Ishikawa (cell line): ENCODE results near the gene BCL3.

Experiments used
- CEBPB ChIP-seq: IDR thresholded peaks from 2 replicates; pipeline ENCODE4 v1.6.1; 2012
- CREB1 ChIP-seq: IDR thresholded peaks from 2 replicates; pipeline ENCODE4 v1.6.1; 2012; ENCODE audit warnings: low read depth
- EGR1 ChIP-seq: IDR thresholded peaks from 2 replicates; pipeline ENCODE4 v1.6.1; 2012
- EP300 ChIP-seq: IDR thresholded peaks from 2 replicates; pipeline ENCODE4 v1.6.1; 2012; ENCODE audit warnings: borderline replicate concordance
- MAX ChIP-seq: IDR thresholded peaks from 2 replicates; pipeline ENCODE4 v1.6.1; 2012
- RAD21 ChIP-seq: IDR thresholded peaks from 2 replicates; pipeline ENCODE4 v1.6.1; 2012; ENCODE audit warnings: low read depth
- REST ChIP-seq: IDR thresholded peaks from 2 replicates; pipeline ENCODE4 v1.6.1; 2012; ENCODE audit warnings: low read depth, mild to moderate bottlenecking
- TAF1 ChIP-seq: IDR thresholded peaks from 2 replicates; pipeline ENCODE4 v1.6.1; 2012; ENCODE audit warnings: low read depth, mild to moderate bottlenecking
- TEAD4 ChIP-seq: IDR thresholded peaks from 2 replicates; pipeline ENCODE4 v1.6.1; 2012
- USF1 ChIP-seq: IDR thresholded peaks from 2 replicates; pipeline ENCODE4 v1.6.1; 2012
- YY1 ChIP-seq: IDR thresholded peaks from 2 replicates; pipeline ENCODE4 v1.6.1; 2012; ENCODE audit warnings: low read depth

- TF ChIP-seq CREB1 = no peak
- TF ChIP-seq YY1 = no peak
- no peak for TF ChIP-seq TAF1
- no peak for TF ChIP-seq RAD21
- TF ChIP-seq MAX = no peak
- TF ChIP-seq CEBPB = no peak
- TF ChIP-seq TEAD4 = no peak
- TF ChIP-seq EGR1 = no peak
- TF ChIP-seq REST = no peak
- no peak for TF ChIP-seq EP300
- no peak for TF ChIP-seq USF1
These were observed 24.5 kb downstream of the BCL3 start for GRCh38 chr19:44772959-44773358.
